Mesothelial cell of epicardium (in vitro differentiated cells): ENCODE results near the gene GTF2H1. TPM values are rescaled to one million over a fixed set of nuclear protein-coding genes. Genes with fewer than 3 reads are reported as not detected.
"Not testable (repeated sequence)": the region's sequence is repeated elsewhere in the genome, so short reads cannot be mapped to it uniquely, and the experiment has no call there.

Experiments
- DNase-seq, 2 experiments: peaks; one replicate each; pipeline ENCODE4 v3.0.0; 2021; ENCODE audit warnings: low spot score in 2 of 2; ENCODE audit not compliant: unreplicated experiment in 2 of 2
- H3K27ac Mint-ChIP-seq: 2 replicates; pipeline ENCODE4 v1.8.0; 2021; ENCODE audit warnings: mixed read lengths
- H3K27me3 Mint-ChIP-seq: 2 replicates; pipeline ENCODE4 v1.8.0; 2021; ENCODE audit warnings: low read depth, mixed read lengths
- H3K36me3 Mint-ChIP-seq: 2 replicates; pipeline ENCODE4 v1.8.0; 2021; ENCODE audit warnings: mixed read lengths
- H3K4me1 Mint-ChIP-seq: 2 replicates; pipeline ENCODE4 v1.8.0; 2021; ENCODE audit warnings: mixed read lengths
- H3K4me3 Mint-ChIP-seq: 2 replicates; pipeline ENCODE4 v1.8.0; 2021; ENCODE audit warnings: mild to moderate bottlenecking, moderate library complexity, mixed read lengths
- H3K9me3 Mint-ChIP-seq: 2 replicates; pipeline ENCODE4 v1.8.0; 2021; ENCODE audit warnings: mixed read lengths
- CTCF ChIP-seq: fragments of 200-600 bp; sonication (generic); IDR thresholded peaks from one replicate; pipeline ENCODE4 v1.5.0; 2021; ENCODE audit warnings: antibody characterized with exemption; ENCODE audit not compliant: unreplicated experiment
- total RNA-seq: library from RNA; stranded (reverse); gene quantifications from 3 replicates; pipeline ENCODE4 v1.2.1, GENCODE V29; 2021

The GTF2H1 gene
- total RNA-seq, 1 donor from 2014 or later: 45.9 TPM

DNA sequence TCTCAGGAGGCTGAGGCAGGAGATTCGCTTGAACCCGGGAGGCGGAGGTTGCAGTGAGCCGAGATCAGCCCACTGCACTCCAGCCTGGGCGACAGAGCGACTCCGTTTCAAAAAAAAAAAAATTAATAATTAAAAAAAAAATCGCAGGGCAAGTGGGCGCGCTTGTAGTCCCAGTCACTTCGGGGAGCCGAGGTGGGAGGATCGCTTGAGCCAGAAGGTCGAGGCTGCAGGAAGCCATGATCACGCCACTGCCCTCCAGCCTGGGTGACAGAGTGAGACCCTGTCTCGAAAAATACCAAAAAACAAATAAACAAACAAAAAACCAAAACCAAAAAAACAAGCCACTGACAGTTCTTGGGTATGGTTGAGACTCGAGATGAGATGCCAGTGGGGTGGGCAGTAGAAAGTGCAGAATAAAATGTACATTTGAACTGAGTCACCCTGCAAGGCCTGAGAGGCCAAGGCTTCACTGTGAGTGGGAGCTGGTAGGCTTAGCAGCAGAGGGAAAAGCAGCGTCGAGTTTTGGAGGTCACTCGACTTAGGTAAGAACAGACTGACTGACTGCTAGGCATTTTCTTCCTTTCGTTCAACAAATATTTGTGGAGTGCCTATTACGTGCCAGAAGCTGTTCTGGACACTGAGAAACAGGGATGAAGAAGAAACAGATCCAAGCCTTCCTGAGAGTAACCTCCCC lies 71.4 kb downstream of the GTF2H1 start:
- DNase-seq: no peak

DNA sequence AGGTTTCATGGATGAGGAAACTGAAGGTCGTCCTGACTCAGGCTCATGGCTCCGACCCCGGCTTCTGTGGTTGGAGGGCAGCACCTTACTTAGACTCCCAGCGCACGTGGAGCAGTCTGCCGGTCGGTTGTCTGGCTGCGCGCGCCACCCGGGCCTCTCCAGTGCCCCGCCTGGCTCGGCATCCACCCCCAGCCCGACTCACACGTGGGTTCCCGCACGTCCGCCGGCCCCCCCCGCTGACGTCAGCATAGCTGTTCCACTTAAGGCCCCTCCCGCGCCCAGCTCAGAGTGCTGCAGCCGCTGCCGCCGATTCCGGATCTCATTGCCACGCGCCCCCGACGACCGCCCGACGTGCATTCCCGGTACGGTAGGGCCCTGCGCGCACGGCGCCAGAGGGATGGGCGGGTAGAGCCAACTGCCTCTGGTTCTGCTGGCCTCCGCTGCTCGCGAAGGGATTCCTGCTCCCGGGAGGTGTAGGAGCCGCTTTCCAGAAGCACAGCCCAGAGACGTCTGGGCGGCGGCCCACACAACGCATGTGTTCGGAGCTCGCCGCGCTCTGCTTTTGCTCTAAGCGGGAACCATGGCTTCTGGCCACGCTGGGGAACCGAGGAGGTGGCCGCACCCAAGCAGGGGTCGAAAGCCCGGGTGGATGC lies 72.0 kb downstream of the GTF2H1 start, which contains the start of gene LDHA:
Gene LDHA, plus strand, starts transcription at position 289 of the 653 bp plus-strand sequence. CDS start 2,280 bp downstream, outside the sequence.
- no peaks in the 10 kb centered on the region for H3K9me3 Mint-ChIP-seq
- DNase-seq: peak; percentile 88 to 91
- peaks cover 13% of the 10 kb centered on the region for H3K36me3 Mint-ChIP-seq
- no peaks in the 10 kb centered on the region for H3K27me3 Mint-ChIP-seq
- H3K4me3 Mint-ChIP-seq: peak within 1 kb of the TSS; percentile 98
- TF ChIP-seq CTCF: no peak
- H3K4me1 Mint-ChIP-seq: peaks cover 27% of the 10 kb centered on the region
- H3K27ac Mint-ChIP-seq: peak within 1 kb of the TSS; percentile 98

More for the DNA sequence above, 71.4 kb downstream of the GTF2H1 start:
- peaks cover 25% of the 10 kb centered on the region for H3K4me1 Mint-ChIP-seq
- no peaks in the 10 kb centered on the region for H3K9me3 Mint-ChIP-seq
- H3K4me3 Mint-ChIP-seq: peak overlapping the region; percentile 98
- no peaks in the 10 kb centered on the region for H3K27me3 Mint-ChIP-seq
- no peak for TF ChIP-seq CTCF
- peak overlapping the region; percentile 98 for H3K27ac Mint-ChIP-seq
- H3K36me3 Mint-ChIP-seq: peaks cover 7% of the 10 kb centered on the region

DNA sequence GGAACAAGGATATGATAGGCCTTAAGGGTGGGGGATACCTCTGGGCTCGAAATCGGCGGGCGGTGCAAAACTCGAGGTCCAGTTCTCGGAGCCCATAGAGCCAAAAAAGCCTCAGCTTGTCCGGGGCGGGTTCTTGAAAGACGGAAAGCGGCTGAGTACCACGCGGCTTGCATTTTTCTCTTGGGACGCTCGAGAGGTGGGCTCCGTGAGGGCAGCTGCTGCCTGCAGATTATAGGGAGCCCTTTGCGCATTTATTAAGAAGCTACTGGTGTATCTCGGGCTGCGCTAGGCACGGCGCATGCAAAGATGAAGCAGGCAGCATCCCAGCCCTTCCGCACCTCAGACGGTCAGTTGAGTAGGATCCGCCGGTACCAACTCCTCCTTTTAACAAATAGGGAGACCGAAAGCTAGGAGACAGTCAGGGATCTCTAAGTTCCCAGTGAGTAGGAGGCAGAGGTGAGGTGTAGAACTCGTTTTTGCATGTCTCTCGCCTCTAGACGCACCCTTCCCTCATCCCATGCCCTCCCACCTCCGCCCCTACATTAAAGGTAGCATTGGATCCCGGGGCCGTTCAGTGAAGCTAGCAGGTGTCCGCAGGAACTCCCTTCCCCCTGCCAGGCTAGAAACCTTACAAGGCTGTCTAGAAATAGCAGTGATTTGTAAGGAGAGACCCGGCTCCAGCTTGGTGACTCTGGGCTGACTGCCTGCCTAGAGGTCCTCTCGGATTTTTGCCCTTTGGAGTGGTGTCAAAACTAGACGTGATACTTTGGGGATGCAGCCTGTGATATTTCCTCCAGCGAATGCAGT lies 72.8 kb downstream of the GTF2H1 start:
- Mint-ChIP-seq H3K9me3 (no peaks in the 10 kb centered on the region), H3K36me3 (peaks cover 13% of the 10 kb centered on the region), H3K4me3 (peak overlapping the region; percentile 98), H3K27me3 (no peaks in the 10 kb centered on the region), H3K27ac (peak overlapping the region; percentile 98), H3K4me1 (peaks cover 27% of the 10 kb centered on the region)
- peak in 1 of 2 experiments; percentile 50 for DNase-seq
- no peak for TF ChIP-seq CTCF

GRCh38 chr11:18395735-18396504 lies 73.6 kb downstream of the GTF2H1 start:
- TF ChIP-seq CTCF: no peak
- H3K4me1 Mint-ChIP-seq: peaks cover 27% of the 10 kb centered on the region
- no peaks in the 10 kb centered on the region for H3K9me3 Mint-ChIP-seq
- peaks cover 16% of the 10 kb centered on the region for H3K36me3 Mint-ChIP-seq
- H3K27ac Mint-ChIP-seq: peak overlapping the region; percentile 98
- H3K4me3 Mint-ChIP-seq: peak overlapping the region; percentile 98
- no peaks in the 10 kb centered on the region for H3K27me3 Mint-ChIP-seq
- peak; percentile 99 for DNase-seq

- no peaks in the 10 kb centered on the region for H3K27me3 Mint-ChIP-seq
- H3K9me3 Mint-ChIP-seq: no peaks in the 10 kb centered on the region
- no peak overlapping the region for H3K27ac Mint-ChIP-seq
- H3K4me1 Mint-ChIP-seq: peaks cover 26% of the 10 kb centered on the region
- no peak for DNase-seq
- peak overlapping the region; percentile 29 for H3K4me3 Mint-ChIP-seq
- TF ChIP-seq CTCF: no peak
- H3K36me3 Mint-ChIP-seq: peaks cover 21% of the 10 kb centered on the region
Observed at GRCh38 chr11:18397921-18398320, 75.6 kb downstream of the GTF2H1 start.

DNA sequence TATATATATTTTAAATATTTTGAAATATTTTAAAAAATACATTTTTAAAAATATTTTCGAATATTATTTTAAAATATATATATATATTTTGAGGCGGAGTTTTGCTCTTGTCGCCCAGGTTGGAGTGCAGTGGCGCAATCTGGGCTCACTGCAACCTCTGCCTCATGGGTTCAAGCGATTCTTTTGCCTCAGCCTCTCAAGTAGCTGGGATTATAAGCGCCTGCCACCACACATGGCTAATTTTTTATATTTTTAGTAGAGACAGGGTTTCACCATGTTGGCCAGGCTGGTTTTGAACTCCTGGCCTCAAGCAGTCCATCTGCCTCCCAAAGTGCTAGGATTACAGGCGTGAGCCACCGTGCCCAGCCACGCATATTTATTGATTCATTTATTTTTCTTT lies 78.7 kb downstream of the GTF2H1 start:
- not testable (repeated sequence) for H3K9me3 Mint-ChIP-seq, H3K4me3 Mint-ChIP-seq, DNase-seq, H3K27me3 Mint-ChIP-seq, H3K27ac Mint-ChIP-seq
- Mint-ChIP-seq H3K4me1 (peaks cover 17% of the 10 kb centered on the region), H3K36me3 (peaks cover 38% of the 10 kb centered on the region)
